SJCRH30 (cell line): Measurements from ENCODE around the gene SIGLEC1. TPM values are rescaled to one million over a fixed set of nuclear protein-coding genes. Genes with fewer than 3 reads are reported as not detected.

Experiments used
- DNase-seq, 2 experiments: peaks; one replicate each; pipeline ENCODE4 v3.0.0-alpha.2; 2015 to 2020
- H3K27ac ChIP-seq: fragments of 250-450 bp; sonication (Bioruptor Pico); 2 replicates; pipeline ENCODE4 v1.5.1; 2020; ENCODE audit warnings: mild to moderate bottlenecking, moderate library complexity
- H3K27me3 ChIP-seq: fragments of 250-450 bp; sonication (Bioruptor Pico); 2 replicates; pipeline ENCODE4 v1.5.1; 2020; ENCODE audit warnings: mild to moderate bottlenecking, moderate library complexity
- H3K36me3 ChIP-seq: fragments of 250-450 bp; sonication (Bioruptor Pico); 2 replicates; pipeline ENCODE4 v1.5.1; 2020; ENCODE audit warnings: mild to moderate bottlenecking, moderate library complexity
- H3K4me1 ChIP-seq: fragments of 250-450 bp; sonication (Bioruptor Pico); 2 replicates; pipeline ENCODE4 v1.5.1; 2020; ENCODE audit warnings: mild to moderate bottlenecking, moderate library complexity
- H3K4me3 ChIP-seq: fragments of 250-450 bp; sonication (Bioruptor Pico); 2 replicates; pipeline ENCODE4 v1.5.1; 2020; ENCODE audit warnings: mild to moderate bottlenecking, moderate library complexity
- H3K9me3 ChIP-seq: fragments of 250-450 bp; sonication (Bioruptor Pico); replicated peaks from 2 replicates; pipeline ENCODE4 v1.5.1; 2020; ENCODE audit warnings: mild to moderate bottlenecking, moderate library complexity
- total RNA-seq: library from RNA; depleted of rRNA; stranded (reverse); fragments of >200 nt; shearing (Covaris generic); gene quantifications from 2 replicates; pipeline ENCODE4 v1.2.3, GENCODE V29; 2014

SIGLEC1 gene
- total RNA-seq, 1 experiment from 2014 or later, result 0.02 TPM

GRCh38 chr20:3705491-3705969, 6.9 kb downstream of the SIGLEC1 start:
- no peaks in the 10 kb centered on the region for H3K9me3 ChIP-seq
- no peaks in the 10 kb centered on the region for H3K36me3 ChIP-seq
- no peak for DNase-seq
- no peak overlapping the region for H3K27ac ChIP-seq
- no peak overlapping the region for H3K4me3 ChIP-seq
- H3K27me3 ChIP-seq, result no peaks in the 10 kb centered on the region
- peaks cover 9% of the 10 kb centered on the region for H3K4me1 ChIP-seq

- Histone ChIP-seq H3K27ac (no peak overlapping the region), H3K4me3 (no peak overlapping the region), H3K9me3 (no peaks in the 10 kb centered on the region), H3K4me1 (peaks cover 13% of the 10 kb centered on the region), H3K36me3 (no peaks in the 10 kb centered on the region), H3K27me3 (no peaks in the 10 kb centered on the region)
- peak; percentile 51 to 62 for DNase-seq
Measured at GRCh38 chr20:3704087-3704486, 8.3 kb downstream of the SIGLEC1 start.

- Histone ChIP-seq H3K4me3 (no peak overlapping the region), H3K36me3 (no peaks in the 10 kb centered on the region), H3K27ac (no peak overlapping the region), H3K27me3 (no peaks in the 10 kb centered on the region), H3K9me3 (no peaks in the 10 kb centered on the region), H3K4me1 (peaks cover 25% of the 10 kb centered on the region)
- no peak for DNase-seq
Measured at GRCh38 chr20:3702611-3703391, 9.6 kb downstream of the SIGLEC1 start.

- no peak for DNase-seq
- no peak overlapping the region for H3K27ac ChIP-seq
- no peaks in the 10 kb centered on the region; the same call in 1 of the 2 replicates for H3K9me3 ChIP-seq
- no peaks in the 10 kb centered on the region for H3K27me3 ChIP-seq
- no peaks in the 10 kb centered on the region for H3K36me3 ChIP-seq
- H3K4me1 ChIP-seq, result peaks cover 20% of the 10 kb centered on the region
- H3K4me3 ChIP-seq, result no peak overlapping the region
Measured at GRCh38 chr20:3701061-3701998, 11.1 kb downstream of the SIGLEC1 start.

GRCh38 chr20:3699037-3699436, 13.4 kb downstream of the SIGLEC1 start:
- Histone ChIP-seq H3K4me1 (peaks cover 18% of the 10 kb centered on the region), H3K27me3 (no peaks in the 10 kb centered on the region), H3K27ac (peak overlapping the region; percentile 49), H3K36me3 (no peaks in the 10 kb centered on the region), H3K9me3 (no peaks in the 10 kb centered on the region; the same call in 1 of the 2 replicates), H3K4me3 (0 out of 2 replicates have a peak overlapping the region, but pooled peaks have one; percentile 11)
- peak; percentile 68 to 77 for DNase-seq

GRCh38 chr20:3698591-3699001, 13.8 kb downstream of the SIGLEC1 start:
- Histone ChIP-seq H3K27ac (peak overlapping the region; percentile 49), H3K4me1 (peaks cover 18% of the 10 kb centered on the region), H3K36me3 (no peaks in the 10 kb centered on the region), H3K27me3 (no peaks in the 10 kb centered on the region), H3K4me3 (no peak overlapping the region), H3K9me3 (no peaks in the 10 kb centered on the region; the same call in 1 of the 2 replicates)
- peak; percentile 65 to 72 for DNase-seq

GRCh38 chr20:3697588-3698305, 14.7 kb downstream of the SIGLEC1 start:
- no peak overlapping the region for H3K4me3 ChIP-seq
- DNase-seq, result no peak
- no peaks in the 10 kb centered on the region for H3K27me3 ChIP-seq
- H3K9me3 ChIP-seq, result no peaks in the 10 kb centered on the region; the same call in 1 of the 2 replicates
- peaks cover 18% of the 10 kb centered on the region for H3K4me1 ChIP-seq
- H3K27ac ChIP-seq, result no peak overlapping the region
- H3K36me3 ChIP-seq, result no peaks in the 10 kb centered on the region

- peaks cover 18% of the 10 kb centered on the region for H3K4me1 ChIP-seq
- H3K9me3 ChIP-seq, result no peaks in the 10 kb centered on the region; the same call in 1 of the 2 replicates
- no peak overlapping the region for H3K27ac ChIP-seq
- H3K36me3 ChIP-seq, result no peaks in the 10 kb centered on the region
- no peak for DNase-seq
- H3K4me3 ChIP-seq, result no peak overlapping the region
- H3K27me3 ChIP-seq, result no peaks in the 10 kb centered on the region
Measured at GRCh38 chr20:3696745-3697587, 15.4 kb downstream of the SIGLEC1 start.

GRCh38 chr20:3696200-3696599, 16.2 kb downstream of the SIGLEC1 start:
- H3K9me3 ChIP-seq, result no peaks in the 10 kb centered on the region; the same call in 1 of the 2 replicates

GRCh38 chr20:3694864-3695263, 17.5 kb downstream of the SIGLEC1 start:
- Histone ChIP-seq H3K27ac (no peak overlapping the region), H3K4me3 (no peak overlapping the region), H3K36me3 (no peaks in the 10 kb centered on the region), H3K27me3 (no peaks in the 10 kb centered on the region), H3K9me3 (no peaks in the 10 kb centered on the region; the same call in 1 of the 2 replicates), H3K4me1 (peaks cover 18% of the 10 kb centered on the region)
- no peak for DNase-seq

More at GRCh38 chr20:3696200-3696599, 16.2 kb downstream of the SIGLEC1 start:
- no peaks in the 10 kb centered on the region for H3K27me3 ChIP-seq
- DNase-seq, result peak in 1 of 2 experiments; percentile 46
- no peaks in the 10 kb centered on the region for H3K36me3 ChIP-seq
- H3K27ac ChIP-seq, result no peak overlapping the region
- H3K4me3 ChIP-seq, result no peak overlapping the region
- peaks cover 18% of the 10 kb centered on the region for H3K4me1 ChIP-seq

- peaks cover 8% of the 10 kb centered on the region for H3K4me1 ChIP-seq
- no peaks in the 10 kb centered on the region for H3K27me3 ChIP-seq
- no peaks in the 10 kb centered on the region; the same call in 1 of the 2 replicates for H3K9me3 ChIP-seq
- no peak overlapping the region for H3K27ac ChIP-seq
- H3K4me3 ChIP-seq, result no peak overlapping the region
- no peaks in the 10 kb centered on the region for H3K36me3 ChIP-seq
- no peak for DNase-seq
Measured at GRCh38 chr20:3693376-3693775, 19.0 kb downstream of the SIGLEC1 start.

- Histone ChIP-seq H3K4me3 (no peak overlapping the region), H3K27me3 (no peaks in the 10 kb centered on the region), H3K4me1 (peaks cover 3% of the 10 kb centered on the region), H3K27ac (no peak overlapping the region), H3K36me3 (no peaks in the 10 kb centered on the region), H3K9me3 (no peaks in the 10 kb centered on the region; the same call in 1 of the 2 replicates)
- no peak for DNase-seq
Measured at GRCh38 chr20:3692706-3693294, 19.6 kb downstream of the SIGLEC1 start.

- Histone ChIP-seq H3K4me3 (no peak overlapping the region), H3K36me3 (no peaks in the 10 kb centered on the region)
- DNase-seq, result no peak
Measured at GRCh38 chr20:3691897-3692296, 20.5 kb downstream of the SIGLEC1 start.

More at GRCh38 chr20:3691897-3692296, 20.5 kb downstream of the SIGLEC1 start:
- Histone ChIP-seq H3K27ac (no peak overlapping the region), H3K4me1 (peaks cover 7% of the 10 kb centered on the region), H3K27me3 (no peaks in the 10 kb centered on the region), H3K9me3 (no peaks in the 10 kb centered on the region; the same call in 1 of the 2 replicates)
